Cardiac septum (tissue), 1 donor: ENCODE data around the gene RBM33. TPM values are rescaled to one million over a fixed set of nuclear protein-coding genes. Genes with fewer than 3 reads are reported as not detected.

Experiments used
- DNase-seq: peaks from one replicate; pipeline ENCODE4 v3.0.0-alpha.2; 2020; ENCODE audit warnings: low spot score
- intact Hi-C: fragments of 100-400 bp; cut with DNase I; formaldehyde crosslinking; loops from one replicate; pipeline ENCODE4 v1.14.0; 2022
- total RNA-seq: library from RNA; stranded (reverse); fragmentation: NEBNext Ultra II Directional; extraction: Animal tissue kit (Norgen Biotek cat#: 25700); gene quantifications from one replicate; pipeline ENCODE4 v1.2.1, GENCODE V29; 2021
- donor health status: DM: no; HTN: no; CAD: no.

RBM33 gene
- total RNA-seq, 1 donor from 2014 or later = 41.4 TPM

GRCh38 chr7:155797262-155798250 is 153.1 kb downstream of the RBM33 start:
- no peak for DNase-seq
- intact Hi-C loops = loop anchor here (5.0 to 10.0 kb wide), 2 partner anchors 675 to 967 kb away; no protein-coding TSS in a partner anchor

GRCh38 chr7:155798673-155799439 is 154.4 kb downstream of the RBM33 start:
- DNase-seq = no peak
- intact Hi-C loops = loop anchor here (5.0 to 10.0 kb wide), 2 partner anchors 673 to 966 kb away; no protein-coding TSS in a partner anchor

- intact Hi-C loops = loop anchor here (5.0 to 10.0 kb wide), 2 partner anchors 673 to 965 kb away; no protein-coding TSS in a partner anchor
- DNase-seq = no peak
These were observed 155.1 kb downstream of the RBM33 start for GRCh38 chr7:155799514-155799913.

- no peak for DNase-seq
- intact Hi-C loops = no loop called here
These were observed 155.8 kb downstream of the RBM33 start for GRCh38 chr7:155800301-155800700.

- no peak for DNase-seq
- intact Hi-C loops = no loop called here
These were observed 156.3 kb downstream of the RBM33 start for GRCh38 chr7:155800741-155801267.

- intact Hi-C loops = no loop called here
- no peak for DNase-seq
These were observed 157.8 kb downstream of the RBM33 start for GRCh38 chr7:155802291-155802690.

GRCh38 chr7:155802906-155803417 is 158.5 kb downstream of the RBM33 start:
- no peak for DNase-seq

GRCh38 chr7:155803418-155804376 is 159.2 kb downstream of the RBM33 start:
- intact Hi-C loops = no loop called here
- DNase-seq = no peak

More at GRCh38 chr7:155802906-155803417, 158.5 kb downstream of the RBM33 start:
- intact Hi-C loops = no loop called here

GRCh38 chr7:155804431-155804831 is 160.0 kb downstream of the RBM33 start:
- DNase-seq = no peak
- intact Hi-C loops = no loop called here

- intact Hi-C loops = no loop called here
- DNase-seq = no peak
These were observed 160.7 kb downstream of the RBM33 start for GRCh38 chr7:155804897-155805825.

- intact Hi-C loops = no loop called here
- DNase-seq = no peak
These were observed 161.3 kb downstream of the RBM33 start for GRCh38 chr7:155805826-155806095.

- no peak for DNase-seq
- intact Hi-C loops = no loop called here
These were observed 161.8 kb downstream of the RBM33 start for GRCh38 chr7:155806096-155806871.

- no peak for DNase-seq
- intact Hi-C loops = no loop called here
These were observed 162.7 kb downstream of the RBM33 start for GRCh38 chr7:155807065-155807671.

- no peak for DNase-seq
- intact Hi-C loops = no loop called here
These were observed 163.5 kb downstream of the RBM33 start for GRCh38 chr7:155807789-155808548.

GRCh38 chr7:155808549-155809331 is 164.3 kb downstream of the RBM33 start:
- intact Hi-C loops = no loop called here
- no peak for DNase-seq
